H1 (cell line): ENCODE measurements around the gene GTF3C5. TPM values are rescaled to one million over a fixed set of nuclear protein-coding genes. Genes with fewer than 3 reads are reported as not detected.

ENCODE experiments used
- CTCF ChIA-PET: fragments of 300-600 bp; sonication (Branson Sonifier 250); formaldehyde crosslinking; loops from one replicate; lab custom pipeline; 2021; ENCODE audit not compliant: partially characterized antibody; lab: Charles Lee
- POLR2A ChIA-PET: fragments of 300-600 bp; sonication (Branson Sonifier 250); formaldehyde crosslinking; loops from one replicate; lab custom pipeline; 2021; ENCODE audit warnings: inconsistent platforms; ENCODE audit not compliant: partially characterized antibody; lab: Charles Lee
- DNase-seq, 2 experiments: peaks; one replicate each; pipeline versions ENCODE4 v3.0.0 to v3.0.0-alpha.2; 2010 to 2022; ENCODE audit warnings: low spot score in 2 of 2, low read depth in 1 of 2, mixed read lengths in 1 of 2
- FAIRE-seq: peaks from 2 replicates; lab custom pipeline; 2011; peaks lifted over from hg19 to GRCh38; lab: Jason Lieb, UNC
- H2AFZ ChIP-seq: 2 replicates; pipeline ENCODE4 v1.8.1; 2012; ENCODE audit warnings: low read length, inconsistent platforms
- H2AK5ac ChIP-seq: 2 replicates; pipeline ENCODE4 v1.6.1; 2013; ENCODE audit warnings: low read depth, low read length
- H2BK120ac ChIP-seq: replicated peaks from 2 replicates; pipeline ENCODE3; 2013; ENCODE audit warnings: low read depth, low read length, inconsistent platforms
- H2BK12ac ChIP-seq: 2 replicates; pipeline ENCODE4 v1.6.1; 2013; ENCODE audit warnings: low read depth, low read length
- H2BK15ac ChIP-seq: 2 replicates; pipeline ENCODE4 v1.6.1; 2013; ENCODE audit warnings: low read length
- H2BK20ac ChIP-seq: 2 replicates; pipeline ENCODE4 v1.6.1; 2013; ENCODE audit warnings: low read length
- H2BK5ac ChIP-seq: 2 replicates; pipeline ENCODE4 v1.6.1; 2013; ENCODE audit warnings: low read depth, low read length
- H3K14ac ChIP-seq: 2 replicates; pipeline ENCODE4 v1.6.1; 2013; ENCODE audit warnings: inconsistent platforms; ENCODE audit not compliant: insufficient read length
- H3K18ac ChIP-seq: 2 replicates; pipeline ENCODE4 v1.6.1; 2013; ENCODE audit warnings: low read length; ENCODE audit errors: extremely low read depth
- H3K23ac ChIP-seq: 2 replicates; pipeline ENCODE4 v1.6.1; 2013; ENCODE audit warnings: inconsistent platforms; ENCODE audit not compliant: insufficient read length
- H3K23me2 ChIP-seq: 2 replicates; pipeline ENCODE4 v1.6.1; 2013; ENCODE audit warnings: low read depth, low read length
- H3K27ac ChIP-seq: 2 replicates; pipeline ENCODE4 v1.6.1; 2011; ENCODE audit warnings: low read depth, low read length, inconsistent platforms
- H3K27me3 ChIP-seq, 4 experiments: replicated peaks in 1 of 4; 1 replicate in 1 of 4; 2 replicates in 3 of 4; pipeline versions ENCODE4 v1.6.1 to v1.8.1; 2011 to 2013; ENCODE audit warnings: low read length in 3 of 4, mild to moderate bottlenecking in 3 of 4, inconsistent platforms in 2 of 4, mixed read lengths in 2 of 4, moderate library complexity in 1 of 4; ENCODE audit not compliant: control insufficient read depth in 3 of 4, insufficient read depth in 3 of 4; ENCODE audit errors: extremely low read depth in 1 of 4
- H3K36me3 ChIP-seq, 4 experiments: 2 replicates each; pipeline versions ENCODE4 v1.6.1 to v1.8.1; 2011 to 2013; ENCODE audit warnings: mild to moderate bottlenecking in 4 of 4, low read length in 3 of 4, moderate library complexity in 2 of 4, control low read depth in 1 of 4, inconsistent platforms in 1 of 4; ENCODE audit not compliant: insufficient read depth in 4 of 4, control insufficient read depth in 2 of 4
- H3K4ac ChIP-seq: replicated peaks from 2 replicates; pipeline ENCODE3; 2013; ENCODE audit warnings: low read length, low read depth, mixed read lengths, inconsistent platforms; ENCODE audit not compliant: insufficient read length
- H3K4me1 ChIP-seq, 4 experiments: replicated peaks in 1 of 4; 1 replicate in 1 of 4; 2 replicates in 3 of 4; pipeline versions ENCODE4 v1.6.1 to v1.8.1; 2011 to 2013; ENCODE audit warnings: low read length in 3 of 4, inconsistent platforms in 2 of 4, mixed read lengths in 1 of 4; ENCODE audit not compliant: insufficient read depth in 4 of 4, control insufficient read depth in 3 of 4
- H3K4me2 ChIP-seq, 2 experiments: 2 replicates each; pipeline versions ENCODE4 v1.6.1 to v1.8.1; 2011 to 2013; ENCODE audit warnings: low read depth in 2 of 2, low read length in 2 of 2, control low read depth in 1 of 2, inconsistent platforms in 1 of 2, mild to moderate bottlenecking in 1 of 2; ENCODE audit not compliant: insufficient read depth in 1 of 2
- H3K4me3 ChIP-seq, 4 experiments: fragments of 200-600, 300-600 bp in 1 of 4; sonication (generic), shearing (Covaris generic), sonication (Bioruptor Twin) in 1 of 4; 2 replicates each; pipeline versions ENCODE4 v1.5.1 to v1.8.1; 2011 to 2016; ENCODE audit warnings: low read length in 4 of 4, low read depth in 3 of 4, control low read depth in 2 of 4, inconsistent platforms in 2 of 4, mild to moderate bottlenecking in 2 of 4, mixed read lengths in 1 of 4, moderate library complexity in 1 of 4; ENCODE audit not compliant: insufficient read depth in 2 of 4; ENCODE audit errors: extremely low read depth in 1 of 4
- H3K56ac ChIP-seq: replicated peaks from 2 replicates; pipeline ENCODE3; 2013; ENCODE audit warnings: low read depth, mild to moderate bottlenecking, mixed read lengths, low read length, inconsistent platforms; ENCODE audit not compliant: insufficient read length
- H3K79me1 ChIP-seq: 2 replicates; pipeline ENCODE4 v1.6.1; 2013; ENCODE audit warnings: low read depth, low read length, control low read depth
- H3K79me2 ChIP-seq, 2 experiments: 2 replicates each; pipeline versions ENCODE4 v1.6.1 to v1.8.1; 2012 to 2013; ENCODE audit warnings: low read length in 2 of 2, mild to moderate bottlenecking in 2 of 2, inconsistent platforms in 1 of 2; ENCODE audit not compliant: insufficient read depth in 2 of 2, control insufficient read depth in 1 of 2
- H3K9ac ChIP-seq, 4 experiments: replicated peaks in 1 of 4; 1 replicate in 1 of 4; 2 replicates in 3 of 4; pipeline versions ENCODE4 v1.6.1 to v1.8.1; 2011 to 2013; ENCODE audit warnings: low read depth in 3 of 4, low read length in 3 of 4, control low read depth in 2 of 4, mild to moderate bottlenecking in 2 of 4, moderate library complexity in 2 of 4, inconsistent platforms in 1 of 4; ENCODE audit errors: extremely low read depth in 1 of 4
- H3K9me3 ChIP-seq, 2 experiments: 2 replicates each; pipeline versions ENCODE4 v1.6.1 to v1.8.1; 2012 to 2013; ENCODE audit warnings: mild to moderate bottlenecking in 2 of 2, moderate library complexity in 2 of 2, control low read depth in 1 of 2, inconsistent platforms in 1 of 2, low read depth in 1 of 2, low read length in 1 of 2, mixed read lengths in 1 of 2; ENCODE audit not compliant: insufficient read depth in 2 of 2
- H4K20me1 ChIP-seq, 2 experiments: replicated peaks in 1 of 2; 2 replicates each; pipeline versions ENCODE3 to v1.8.1; 2011 to 2013; ENCODE audit warnings: inconsistent platforms in 2 of 2, low read length in 2 of 2, mild to moderate bottlenecking in 1 of 2; ENCODE audit not compliant: insufficient read depth in 2 of 2, control insufficient read depth in 1 of 2
- H4K5ac ChIP-seq: 2 replicates; pipeline ENCODE4 v1.6.1; 2013; ENCODE audit warnings: low read length, low read depth, mixed read lengths, inconsistent platforms; ENCODE audit not compliant: insufficient read length
- H4K8ac ChIP-seq: 2 replicates; pipeline ENCODE4 v1.8.0; 2013; ENCODE audit warnings: mild to moderate bottlenecking, moderate library complexity, low read length, inconsistent platforms; ENCODE audit not compliant: insufficient read depth; ENCODE audit errors: extremely low read depth
- H4K91ac ChIP-seq: replicated peaks from 2 replicates; pipeline ENCODE3; 2013; ENCODE audit warnings: low read length, mixed read lengths, inconsistent platforms; ENCODE audit not compliant: insufficient read length
- CTCF ChIP-seq, 3 experiments: IDR thresholded peaks; 1 replicate in 2 of 3; 2 replicates in 1 of 3; pipeline versions ENCODE4 v1.5.1 to v1.6.1; 2011; ENCODE audit warnings: low read length in 3 of 3, mild to moderate bottlenecking in 3 of 3, inconsistent platforms in 2 of 3, low read depth in 1 of 3, moderate library complexity in 1 of 3; ENCODE audit not compliant: insufficient read depth in 1 of 3; ENCODE audit errors: control extremely low read depth in 1 of 3
- EP300 ChIP-seq, 2 experiments: IDR thresholded peaks; 1 replicate in 1 of 2; 2 replicates in 1 of 2; pipeline ENCODE4 v1.6.1; 2011 to 2012; ENCODE audit warnings: low read depth in 2 of 2, low read length in 2 of 2, mild to moderate bottlenecking in 2 of 2, borderline replicate concordance in 1 of 2, inconsistent platforms in 1 of 2, moderate library complexity in 1 of 2
- KDM5A ChIP-seq: fragments of 200-600 bp; IDR thresholded peaks from 2 replicates; pipeline ENCODE4 v1.7.1; 2012; ENCODE audit warnings: mild to moderate bottlenecking, low read length, inconsistent platforms, mixed read lengths
- MAFK ChIP-seq: IDR thresholded peaks from 2 replicates; pipeline ENCODE4 v1.6.1; 2012; ENCODE audit warnings: low read depth, mild to moderate bottlenecking, improper control_type of control experiment, low read length
- SP1 ChIP-seq: IDR thresholded peaks from 2 replicates; pipeline ENCODE4 v1.6.1; 2011; ENCODE audit warnings: low read depth, low read length
- SP2 ChIP-seq: IDR thresholded peaks from 2 replicates; pipeline ENCODE4 v1.6.1; 2012; ENCODE audit warnings: mild to moderate bottlenecking, low read length, inconsistent platforms
- SUZ12 ChIP-seq: fragments of 200-600 bp; sonication (generic); IDR thresholded peaks from 2 replicates; pipeline ENCODE4 v1.6.1; 2012; ENCODE audit warnings: mild to moderate bottlenecking, inconsistent platforms, low read length, moderate library complexity, mixed read lengths
- WGBS, 2 experiments: shearing (Covaris generic) in 1 of 2; methylation state at CpG; one replicate each; pipeline versions ENCODE4 v1.1.6 to v1.1.7; 2013 to 2015; ENCODE audit warnings: low lambda C conversion rate in 2 of 2, mixed read lengths in 2 of 2, inconsistent platforms in 1 of 2, low coverage in 1 of 2, missing lambda C conversion rate in 1 of 2; ENCODE audit not compliant: insufficient replicate concordance in 2 of 2, insufficient coverage in 1 of 2, insufficient read length in 1 of 2; ENCODE audit errors: extremely low coverage in 1 of 2, missing lambda C conversion rate in 1 of 2; 5-methylcytosine and 5-hydroxymethylcytosine counted together
- polyA plus RNA-seq, 7 experiments: library from polyadenylated mRNA; depleted of rRNA in 3 of 7; stranded (reverse) in 5 of 7; unstranded in 2 of 7; fragments of >200 nt in 5 of 7; fragments of 200-250 nt in 2 of 7; gene quantifications; 1 replicate in 5 of 7; 2 replicates in 1 of 7; 4 replicates in 1 of 7; pipeline versions ENCODE4 v1.2.1 to v1.2.3, GENCODE V29; 2011 to 2013; ENCODE audit warnings: missing spikeins in 2 of 7, mixed read lengths in 2 of 7
- total RNA-seq: library from RNA; stranded (reverse); fragmentation: NEBNext Ultra II Directional; extraction: Animal tissue kit (Norgen Biotek cat#: 25700); gene quantifications from 2 replicates; pipeline ENCODE4 v1.2.1, GENCODE V29; 2021

Gene GTF3C5
- total and polyA plus RNA-seq, 2 of the 8 experiments (the other 6 are each of a cell fraction or from before 2014, with no cell fraction given) = 78.7 to 87.1 TPM

- FAIRE-seq (no peak), DNase-seq (no peak)
- Histone ChIP-seq H3K36me3 (no peaks in the 10 kb centered on the region), H3K23me2 (no peaks in the 10 kb centered on the region), H2BK120ac (no peak overlapping the region), H2BK5ac (no peak overlapping the region), H4K91ac (no peak overlapping the region), H3K14ac (no peak overlapping the region), H3K4ac (no peak overlapping the region), H3K4me1 (no peaks in the 10 kb centered on the region), H3K27me3 (peaks cover 0 to 3% (median 0%) of the 10 kb centered on the region in 4 experiments; a peak in 1 of 7 replicates), H2AK5ac (no peak overlapping the region), H2BK12ac (no peak overlapping the region; the same call in 1 of the 2 replicates), H3K79me2 (no peaks in the 10 kb centered on the region), H3K4me3 (no peak overlapping the region), H3K79me1 (no peaks in the 10 kb centered on the region), H2BK15ac (no peak overlapping the region), H4K20me1 (no peaks in the 10 kb centered on the region), H4K8ac (no peak overlapping the region), H3K4me2 (no peak overlapping the region), H2BK20ac (no peak overlapping the region), H4K5ac (no peak overlapping the region), H3K9ac (no peak overlapping the region), H2AFZ (no peak overlapping the region), H3K27ac (no peak overlapping the region), H3K18ac (no peak overlapping the region), H3K56ac (no peak overlapping the region), H3K23ac (no peak overlapping the region), H3K9me3 (no peaks in the 10 kb centered on the region)
- 92% methylated on average over 6 of the region's 6 CpGs; no CpG with 5 or more reads in 1 of the 2 experiments for WGBS, 2 experiments
- ChIA-PET POLR2A (no interaction called here), CTCF (interaction anchor here (0.8 to 2.9 kb wide), 8 partner anchors 14 to 240 kb away, joined by 3 to 23 read pairs (median 4); no protein-coding TSS in a partner anchor)
- TF ChIP-seq KDM5A (no peak), SUZ12 (no peak), SP2 (peak; percentile 25; the same call in 1 of the 2 replicates), SP1 (peak; percentile 81), EP300 (IDR thresholded peaks at IDR 0.05; ENCODE audit: borderline replicate concordance in 1 of 2, low read depth in 2 of 2, low read length in 2 of 2) (no peak), CTCF (IDR thresholded peaks at IDR 0.05; ENCODE audit: control extremely low read depth in 1 of 3, insufficient read depth in 1 of 3, low read depth in 1 of 3, low read length in 3 of 3) (no peak), MAFK (no peak)
These were observed 58.5 kb downstream of the GTF3C5 start for GRCh38 chr9:133089271-133089671.
